GM12878 (cell line): ENCODE data around the gene TAGLN3. TPM values are rescaled to one million over a fixed set of nuclear protein-coding genes. Genes with fewer than 3 reads are reported as not detected.

Source experiments
- ATAC-seq: fragments of 200-7000 bp; cut with Tn5 transposase; 3 replicates; pipeline ENCODE4 v1.9.1; 2020; ENCODE audit warnings: mild to moderate bottlenecking, moderate library complexity
- BruUV-seq: library from RNA; stranded (reverse); fragments of 400-500 nt; replicated peaks from 2 replicates; lab custom pipeline; 2021; lab: Mats Ljungman, UMichigan
- CTCF ChIA-PET: fragments of 300-600 bp; sonication (Branson Sonifier 250); formaldehyde crosslinking; extraction: SDS; loops from one replicate; lab custom pipeline; 2021; ENCODE audit warnings: inconsistent platforms; lab: Yijun Ruan, JAX
- POLR2A ChIA-PET: fragments of 350-600 bp; formaldehyde crosslinking; extraction: SDS; loops from one replicate; lab custom pipeline; 2021; ENCODE audit warnings: inconsistent platforms; lab: Charles Lee
- RAD21 ChIA-PET: fragments of 300-600 bp; sonication (Branson Sonifier 250); formaldehyde crosslinking; loops from one replicate; lab custom pipeline; 2023; ENCODE audit warnings: antibody characterized with exemption; ENCODE audit not compliant: unreplicated experiment; lab: Charles Lee
- SMC1A ChIA-PET: fragments of 300-600 bp; sonication (Branson Sonifier 250); formaldehyde crosslinking; loops from one replicate; lab custom pipeline; 2023; ENCODE audit not compliant: unreplicated experiment, uncharacterized antibody; lab: Charles Lee
- DNase-seq: peaks from one replicate; pipeline ENCODE4 v3.0.0-alpha.2; 2011; ENCODE audit warnings: low read depth, low spot score
- FAIRE-seq: peaks from 3 replicates; lab custom pipeline; 2011; peaks lifted over from hg19 to GRCh38; lab: Jason Lieb, UNC
- H2AFZ ChIP-seq: 2 replicates; pipeline ENCODE4 v1.6.0; 2011; ENCODE audit warnings: low read depth, low read length, control low read depth; ENCODE audit not compliant: control insufficient read depth
- H3K27ac ChIP-seq: 2 replicates; pipeline ENCODE4 v1.5.1; 2011; ENCODE audit warnings: control low read depth; ENCODE audit not compliant: control insufficient read depth, insufficient read depth
- H3K27me3 ChIP-seq, 2 experiments: replicated peaks in 1 of 2; 2 replicates each; pipeline versions ENCODE4 v1.6.0 to v1.6.1; 2011; ENCODE audit warnings: low read length in 1 of 2; ENCODE audit not compliant: control insufficient read depth in 2 of 2, insufficient read depth in 2 of 2
- H3K36me3 ChIP-seq, 2 experiments: 2 replicates each; pipeline ENCODE4 v1.5.1; 2011; ENCODE audit warnings: low read length in 1 of 2; ENCODE audit not compliant: control insufficient read depth in 2 of 2, insufficient read depth in 2 of 2
- H3K4me1 ChIP-seq: 2 replicates; pipeline ENCODE4 v1.6.1; 2011; ENCODE audit warnings: mild to moderate bottlenecking, low read length, moderate library complexity, mixed read lengths; ENCODE audit not compliant: control insufficient read depth, insufficient read depth
- H3K4me2 ChIP-seq: 2 replicates; pipeline ENCODE4 v1.6.0; 2011; ENCODE audit warnings: control low read depth; ENCODE audit not compliant: control insufficient read depth, insufficient read depth
- H3K4me3 ChIP-seq: fragments of 200-600 bp; sonication (generic); 2 replicates; pipeline ENCODE4 v1.5.1; 2016
- H3K79me2 ChIP-seq: 2 replicates; pipeline ENCODE4 v1.6.0; 2011; ENCODE audit warnings: low read length; ENCODE audit not compliant: control insufficient read depth, insufficient read depth
- H3K9ac ChIP-seq: 2 replicates; pipeline ENCODE4 v1.8.0; 2011; ENCODE audit warnings: low read length, control low read depth, mixed read lengths; ENCODE audit not compliant: control insufficient read depth, insufficient read depth
- H3K9me3 ChIP-seq: replicated peaks from 3 replicates; pipeline ENCODE4 v1.5.1; 2011; ENCODE audit warnings: mild to moderate bottlenecking, low read length; ENCODE audit not compliant: control insufficient read depth, insufficient read depth
- H4K20me1 ChIP-seq: 2 replicates; pipeline ENCODE4 v1.6.0; 2011; ENCODE audit not compliant: control insufficient read depth, insufficient read depth
- KLF5 ChIP-seq: fragments of 450-650 bp; IDR thresholded peaks from 2 replicates; pipeline ENCODE4 v1.6.1; 2014; ENCODE audit warnings: mild to moderate bottlenecking; ENCODE audit not compliant: partially characterized antibody
- LARP7 ChIP-seq: fragments of 450-650 bp; IDR thresholded peaks from 2 replicates; pipeline ENCODE4 v1.6.1; 2017; ENCODE audit warnings: mild to moderate bottlenecking
- MTA2 ChIP-seq: fragments of 450-650 bp; IDR thresholded peaks from 2 replicates; pipeline ENCODE4 v1.6.1; 2016; ENCODE audit warnings: low read depth, mild to moderate bottlenecking, moderate library complexity
- MTA3 ChIP-seq: IDR thresholded peaks from 2 replicates; pipeline ENCODE4 v1.6.1; 2012; ENCODE audit warnings: low read length, inconsistent platforms, borderline replicate concordance
- NFYA ChIP-seq: IDR thresholded peaks from 2 replicates; pipeline ENCODE4 v1.6.1; 2011; ENCODE audit warnings: low read depth, mild to moderate bottlenecking, low read length, improper control_type of control experiment, borderline replicate concordance
- NR2C2 ChIP-seq: IDR thresholded peaks from 2 replicates; pipeline ENCODE4 v1.6.1; 2011; ENCODE audit warnings: borderline replicate concordance, low read depth; ENCODE audit not compliant: control insufficient read depth, insufficient read length
- PML ChIP-seq: IDR thresholded peaks from 2 replicates; pipeline ENCODE4 v1.6.1; 2012; ENCODE audit warnings: low read length, inconsistent platforms
- POLR2AphosphoS2 ChIP-seq: IDR thresholded peaks from 2 replicates; pipeline ENCODE4 v1.6.1; 2011; ENCODE audit warnings: low read depth, mild to moderate bottlenecking, low read length, improper control_type of control experiment, moderate library complexity
- SIX5 ChIP-seq: IDR thresholded peaks from 2 replicates; pipeline ENCODE4 v1.6.1; 2011; ENCODE audit warnings: mild to moderate bottlenecking, low read depth, low read length, moderate library complexity; ENCODE audit not compliant: severe bottlenecking
- SMARCA5 ChIP-seq: fragments of 450-650 bp; IDR thresholded peaks from 2 replicates; pipeline ENCODE4 v1.6.1; 2017; ENCODE audit warnings: mild to moderate bottlenecking
- SREBF1 ChIP-seq: IDR thresholded peaks from 2 replicates; pipeline ENCODE4 v1.6.1; 2012; ENCODE audit warnings: mild to moderate bottlenecking, low read length
- SREBF2 ChIP-seq: IDR thresholded peaks from 2 replicates; pipeline ENCODE4 v1.6.1; 2012; ENCODE audit warnings: mild to moderate bottlenecking, low read length
- SUPT20H ChIP-seq: IDR thresholded peaks from 2 replicates; pipeline ENCODE4 v1.6.1; 2011; ENCODE audit warnings: low read depth, mild to moderate bottlenecking, low read length, moderate library complexity, borderline replicate concordance; ENCODE audit not compliant: control insufficient read depth
- SUZ12 ChIP-seq: fragments of 200-600 bp; sonication (generic); IDR thresholded peaks from one replicate; pipeline ENCODE4 v1.6.1; 2018; ENCODE audit warnings: antibody characterized with exemption, mild to moderate bottlenecking; ENCODE audit not compliant: unreplicated experiment
- YY1 ChIP-seq: IDR thresholded peaks from 2 replicates; pipeline ENCODE4 v1.6.1; 2011; ENCODE audit warnings: low read depth, mild to moderate bottlenecking, low read length
- ZNF207 ChIP-seq: fragments of 450-650 bp; IDR thresholded peaks from 2 replicates; pipeline ENCODE4 v1.6.1; 2014; ENCODE audit warnings: antibody characterized with exemption, mild to moderate bottlenecking, borderline replicate concordance
- ZNF217 ChIP-seq: fragments of 450-650 bp; IDR thresholded peaks from 2 replicates; pipeline ENCODE4 v1.6.1; 2017; ENCODE audit warnings: antibody characterized with exemption, mild to moderate bottlenecking
- WGBS: methylation state at CpG from one replicate; pipeline ENCODE4 v1.1.6; 2016; ENCODE audit warnings: low lambda C conversion rate; ENCODE audit not compliant: insufficient replicate concordance, insufficient coverage; ENCODE audit errors: missing lambda C conversion rate; 5-methylcytosine and 5-hydroxymethylcytosine counted together
- in situ Hi-C: fragments of 300-500 bp; cut with MboI; formaldehyde crosslinking; loops from 9 replicates; pipeline ENCODE4 v1.14.3; 2018; ENCODE audit warnings: mixed read lengths
- intact Hi-C: fragments of 100-400 bp; cut with micrococcal nuclease; formaldehyde crosslinking; loops from one replicate; pipeline ENCODE4 v1.14.2; 2022; ENCODE audit not compliant: unreplicated experiment
- polyA plus RNA-seq, 11 experiments: library from polyadenylated mRNA; depleted of rRNA in 4 of 11; unstranded in 6 of 11; stranded (reverse) in 5 of 11; fragments of >200 nt; fragmentation: Nextera tagmentation in 4 of 11; fragmentation: Illumina TruSeq in 1 of 11; extraction: Ambion mirVana in 4 of 11; extraction: Trizol in 1 of 11; gene quantifications; 1 replicate in 1 of 11; 2 replicates in 10 of 11; pipeline versions ENCODE4 v1.2.1 to v1.2.3, GENCODE V29; 2011 to 2016; ENCODE audit warnings: inconsistent platforms in 2 of 11, missing spikeins in 2 of 11, low read depth in 1 of 11
- total RNA-seq, 4 experiments: library from RNA; depleted of rRNA in 3 of 4; stranded (reverse); fragments of >200 nt in 3 of 4; fragmentation: Illumina TruSeq in 1 of 4; extraction: Trizol in 1 of 4; gene quantifications; 2 replicates each; pipeline versions ENCODE4 v1.2.1 to v1.2.3, GENCODE V29; 2013 to 2021
- TF ChIP-seq, protein P1 (sequence below): fragments of 450-650 bp; IDR thresholded peaks from 2 replicates; pipeline ENCODE4 v1.6.1; 2017; ENCODE audit warnings: mild to moderate bottlenecking
- TF ChIP-seq, protein P2 (sequence below): IDR thresholded peaks from 2 replicates; pipeline ENCODE4 v1.6.1; 2011; ENCODE audit warnings: low read depth, low read length, improper control_type of control experiment, borderline replicate concordance

Gene TAGLN3
- total and polyA plus RNA-seq, 10 of the 15 experiments (the other 5 are each of a cell fraction or from before 2014, with no cell fraction given) = 0.06 to 0.53 (median 0.12) TPM; not detected in 3

DNA sequence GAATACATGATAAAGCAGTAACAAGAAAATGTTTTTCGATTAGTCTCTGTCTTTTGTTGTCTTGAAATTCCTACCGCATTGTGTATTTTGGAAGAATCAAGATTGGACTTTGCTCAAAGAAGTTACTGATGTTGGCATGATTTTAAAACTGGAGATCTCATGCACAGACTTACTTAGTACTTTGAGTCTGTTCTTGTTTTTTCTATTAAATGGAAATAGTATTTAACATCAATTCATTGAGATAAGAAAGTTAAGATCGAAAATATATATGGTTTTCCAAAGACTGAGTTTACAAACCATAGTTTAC lies 17.3 kb upstream of the TAGLN3 start:
- Histone ChIP-seq H2AFZ (no peak overlapping the region), H3K9ac (no peak overlapping the region), H4K20me1 (no peaks in the 10 kb centered on the region), H3K27ac (no peak overlapping the region), H3K9me3 (no peaks in the 10 kb centered on the region), H3K4me3 (peak overlapping the region; percentile 22; the same call in 1 of the 2 replicates), H3K27me3 (no peaks in the 10 kb centered on the region), H3K4me1 (peaks cover 5% of the 10 kb centered on the region), H3K79me2 (peaks cover 27% of the 10 kb centered on the region)
- CTCF ChIA-PET = interaction anchor here (1.3 to 7.1 kb wide), 7 partner anchors 9 to 266 kb away, joined by 3 to 80 read pairs (median 5); no protein-coding TSS in a partner anchor
- intact Hi-C loops = no loop called here
- POLR2A ChIA-PET = interaction anchor here (0.9 kb wide), 1 partner anchor 8 kb away, joined by 3 read pairs; no protein-coding TSS in a partner anchor
- BruUV-seq = no TSS peak
- ATAC-seq (no peak), FAIRE-seq (no peak), DNase-seq (no peak)
- TF ChIP-seq MTA2 = no peak
- no peak for TF ChIP-seq SREBF1
- no peak for TF ChIP-seq NR2C2
- TF ChIP-seq KLF5 = no peak
- no peak for TF ChIP-seq NFYA
- no peak for TF ChIP-seq PML
- no peak for TF ChIP-seq SREBF2
- no peak for TF ChIP-seq SMARCA5
- TF ChIP-seq, protein P1, sequence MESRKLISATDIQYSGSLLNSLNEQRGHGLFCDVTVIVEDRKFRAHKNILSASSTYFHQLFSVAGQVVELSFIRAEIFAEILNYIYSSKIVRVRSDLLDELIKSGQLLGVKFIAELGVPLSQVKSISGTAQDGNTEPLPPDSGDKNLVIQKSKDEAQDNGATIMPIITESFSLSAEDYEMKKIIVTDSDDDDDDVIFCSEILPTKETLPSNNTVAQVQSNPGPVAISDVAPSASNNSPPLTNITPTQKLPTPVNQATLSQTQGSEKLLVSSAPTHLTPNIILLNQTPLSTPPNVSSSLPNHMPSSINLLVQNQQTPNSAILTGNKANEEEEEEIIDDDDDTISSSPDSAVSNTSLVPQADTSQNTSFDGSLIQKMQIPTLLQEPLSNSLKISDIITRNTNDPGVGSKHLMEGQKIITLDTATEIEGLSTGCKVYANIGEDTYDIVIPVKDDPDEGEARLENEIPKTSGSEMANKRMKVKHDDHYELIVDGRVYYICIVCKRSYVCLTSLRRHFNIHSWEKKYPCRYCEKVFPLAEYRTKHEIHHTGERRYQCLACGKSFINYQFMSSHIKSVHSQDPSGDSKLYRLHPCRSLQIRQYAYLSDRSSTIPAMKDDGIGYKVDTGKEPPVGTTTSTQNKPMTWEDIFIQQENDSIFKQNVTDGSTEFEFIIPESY = no peak
- TF ChIP-seq POLR2AphosphoS2 = no peak
- TF ChIP-seq SIX5 = no peak
- TF ChIP-seq ZNF217 = no peak
- no peak for TF ChIP-seq MTA3
- no peak for TF ChIP-seq SUPT20H
- TF ChIP-seq YY1 = no peak
- no peak for TF ChIP-seq SUZ12
- TF ChIP-seq LARP7 = no peak
- TF ChIP-seq ZNF207 = no peak
- TF ChIP-seq, protein P2, sequence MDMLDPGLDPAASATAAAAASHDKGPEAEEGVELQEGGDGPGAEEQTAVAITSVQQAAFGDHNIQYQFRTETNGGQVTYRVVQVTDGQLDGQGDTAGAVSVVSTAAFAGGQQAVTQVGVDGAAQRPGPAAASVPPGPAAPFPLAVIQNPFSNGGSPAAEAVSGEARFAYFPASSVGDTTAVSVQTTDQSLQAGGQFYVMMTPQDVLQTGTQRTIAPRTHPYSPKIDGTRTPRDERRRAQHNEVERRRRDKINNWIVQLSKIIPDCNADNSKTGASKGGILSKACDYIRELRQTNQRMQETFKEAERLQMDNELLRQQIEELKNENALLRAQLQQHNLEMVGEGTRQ = no peak
- TF ChIP-seq, all 136 proteins: peak for 0
- RAD21 ChIA-PET = interaction anchor here (1.3 to 2.4 kb wide), 2 partner anchors 9 to 32 kb away, joined by 4 to 9 read pairs; no protein-coding TSS in a partner anchor
- SMC1A ChIA-PET = interaction anchor here (1.3 to 5.4 kb wide), 6 partner anchors 10 to 265 kb away, joined by 3 to 44 read pairs (median 6); partner anchors contain the start of gene TAGLN3
- H3K4me2 ChIP-seq = peak overlapping the region; percentile 72
- in situ Hi-C loops = no loop called here
- 99% methylated on average over 3 of the region's 3 CpGs for WGBS
- peaks cover 0 to 5% of the 10 kb centered on the region in 2 experiments; a peak in 1 of 4 replicates for H3K36me3 ChIP-seq
